Activated CD4-positive, alpha-beta T cell treated with anti-CD3 and anti-CD28 coated beads, Interleukin-2, amount 10 ng/mL, durations not matched to agents 24 days and 14 days (primary cell): Measurements from ENCODE around the gene CCNG2. TPM values are rescaled to one million over a fixed set of nuclear protein-coding genes. Genes with fewer than 3 reads are reported as not detected.

ENCODE experiments used
- DNase-seq: peaks from one replicate; pipeline ENCODE4 v3.0.0; 2022
- H3K27ac Mint-ChIP-seq: one replicate; pipeline ENCODE4 v1.8.0; 2022; ENCODE audit warnings: mild to moderate bottlenecking, mixed read lengths
- H3K27me3 Mint-ChIP-seq: one replicate; pipeline ENCODE4 v1.8.0; 2022; ENCODE audit warnings: mixed read lengths
- H3K36me3 Mint-ChIP-seq: one replicate; pipeline ENCODE4 v1.8.0; 2022; ENCODE audit warnings: low read depth, mild to moderate bottlenecking, mixed read lengths
- H3K4me1 Mint-ChIP-seq: one replicate; pipeline ENCODE4 v1.8.0; 2021; ENCODE audit warnings: mixed read lengths
- H3K4me3 Mint-ChIP-seq: one replicate; pipeline ENCODE4 v1.8.0; 2022; ENCODE audit warnings: mild to moderate bottlenecking, moderate library complexity, mixed read lengths
- H3K9me3 Mint-ChIP-seq: one replicate; pipeline ENCODE4 v1.8.0; 2021; ENCODE audit warnings: mixed read lengths
- intact Hi-C: fragments of 100-400 bp; cut with micrococcal nuclease; formaldehyde crosslinking; loops from one replicate; pipeline ENCODE4 v1.15.1; 2023
- total RNA-seq: library from RNA; stranded (reverse); gene quantifications from 2 replicates; pipeline ENCODE4 v1.2.3, GENCODE V29; 2022

CCNG2 gene
- 10.4 and 11.1 TPM in 2 replicates for total RNA-seq

DNA sequence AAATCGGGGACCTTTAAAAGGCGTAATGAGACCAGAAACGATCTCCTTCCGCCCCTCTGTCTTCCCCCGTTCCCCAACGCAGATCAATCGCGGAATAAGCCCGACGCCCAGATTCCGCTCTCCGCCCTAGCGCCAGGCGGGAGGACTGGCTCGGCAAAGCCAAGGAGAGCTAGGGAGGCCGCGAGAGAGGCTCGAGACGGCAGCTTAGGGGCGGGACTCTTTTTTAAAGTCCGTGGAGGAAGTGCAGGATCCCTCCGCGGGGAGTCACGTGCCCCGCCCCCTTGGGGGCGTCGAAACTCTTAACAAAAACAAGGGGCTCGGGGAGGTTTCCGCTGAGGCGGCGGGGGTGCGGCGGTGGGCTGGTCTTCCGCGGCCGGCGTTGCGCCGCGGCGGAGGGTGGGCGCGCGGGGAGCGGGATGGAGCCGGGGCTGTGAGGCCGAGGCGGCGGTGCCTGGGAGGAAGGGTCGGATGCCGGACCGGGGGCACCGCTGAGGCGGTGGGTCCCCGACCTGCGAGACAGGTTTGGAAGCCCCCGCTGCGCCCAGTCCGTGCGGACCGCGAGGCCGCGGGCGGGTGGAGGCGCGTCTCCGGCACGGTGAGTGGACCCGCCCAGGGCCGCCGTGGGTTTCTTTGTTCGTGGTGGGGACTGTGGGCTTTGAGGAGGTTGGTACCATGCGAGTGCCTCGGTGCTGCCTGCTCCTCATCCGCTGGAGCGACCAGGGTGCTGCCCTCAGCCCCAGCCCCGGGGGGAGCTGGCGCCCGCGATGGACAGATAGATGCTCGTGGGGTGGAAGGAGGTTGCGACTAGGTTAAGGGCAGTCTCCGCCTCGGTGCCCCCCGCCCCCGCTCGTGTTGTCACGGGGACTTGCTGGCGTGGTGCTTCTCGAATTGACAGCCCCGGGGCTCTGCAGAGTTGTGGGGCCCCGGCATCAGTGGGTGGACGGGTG, at the start of gene CCNG2:
TSS of gene CCNG2 (plus strand) at position 296 of the 947 bp plus-strand sequence. CDS start 1,326 bp downstream, outside the sequence.
- H3K36me3 Mint-ChIP-seq, result peaks cover 18% of the 10 kb centered on the region
- H3K27me3 Mint-ChIP-seq, result peaks cover 3% of the 10 kb centered on the region
- H3K4me3 Mint-ChIP-seq, result peak within 1 kb of the TSS; percentile 100
- peaks cover 34% of the 10 kb centered on the region for H3K4me1 Mint-ChIP-seq
- peak within 1 kb of the TSS; percentile 99 for H3K27ac Mint-ChIP-seq
- DNase-seq, result peak; percentile 96
- intact Hi-C loops, result loop anchor here (1.0 to 5.0 kb wide), 2 partner anchors 81 to 1010 kb away; partner anchors contain the start of gene NUP54
- H3K9me3 Mint-ChIP-seq, result no peaks in the 10 kb centered on the region

DNA sequence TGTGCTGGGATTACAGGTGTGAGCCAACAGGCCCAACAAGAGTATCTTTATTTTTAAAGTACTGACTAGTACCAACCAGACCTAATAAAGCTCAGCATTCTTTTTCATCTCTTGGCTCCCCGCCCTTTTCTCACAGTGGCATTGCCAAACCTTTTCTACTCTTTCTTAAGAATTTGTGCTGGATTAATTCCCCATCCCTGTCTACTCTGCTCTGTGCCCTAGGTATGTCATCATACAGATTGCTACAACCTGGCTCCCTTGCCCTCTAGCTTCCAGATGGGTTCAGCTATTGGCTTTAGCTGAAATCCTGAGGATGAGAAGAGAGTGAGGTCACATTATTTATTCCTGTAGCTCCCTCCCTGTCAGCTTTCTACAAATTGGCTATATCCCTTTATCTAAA, 46.3 kb upstream of the CCNG2 start:
- H3K4me1 Mint-ChIP-seq, result no peaks in the 10 kb centered on the region
- no peaks in the 10 kb centered on the region for H3K36me3 Mint-ChIP-seq
- no peak overlapping the region for H3K27ac Mint-ChIP-seq

DNA sequence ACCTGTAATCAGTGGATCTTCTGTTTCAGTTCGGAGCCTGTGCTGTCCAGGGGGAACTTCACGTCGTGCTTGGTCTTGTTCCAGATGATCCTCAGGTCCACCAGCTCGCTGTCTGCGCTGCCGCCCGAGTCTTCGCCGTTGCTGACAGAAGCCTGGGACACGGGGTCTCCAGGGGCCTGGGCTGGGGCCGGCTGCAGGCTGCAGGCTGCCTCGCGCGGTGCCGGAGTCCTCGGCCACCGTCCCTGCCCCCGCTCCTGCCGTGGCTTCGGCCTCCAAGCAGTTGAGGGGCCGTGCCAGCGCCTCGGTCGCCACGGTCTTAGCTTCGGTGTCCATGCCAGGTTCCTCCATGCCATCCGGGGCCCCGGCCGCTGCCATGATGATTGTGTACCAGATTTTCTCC, 43.9 kb upstream of the CCNG2 start:
- no peak for DNase-seq
- Mint-ChIP-seq H3K27ac (no peak overlapping the region), H3K4me3 (no peak overlapping the region), H3K36me3 (no peaks in the 10 kb centered on the region), H3K9me3 (peaks cover 3% of the 10 kb centered on the region), H3K27me3 (peaks cover 14% of the 10 kb centered on the region), H3K4me1 (no peaks in the 10 kb centered on the region)
- intact Hi-C loops, result no loop called here

More for the DNA sequence above, 46.3 kb upstream of the CCNG2 start:
- H3K9me3 Mint-ChIP-seq, result peaks cover 3% of the 10 kb centered on the region
- no peak for DNase-seq
- intact Hi-C loops, result no loop called here
- peaks cover 28% of the 10 kb centered on the region for H3K27me3 Mint-ChIP-seq
- no peak overlapping the region for H3K4me3 Mint-ChIP-seq

- no peak for DNase-seq
- no peaks in the 10 kb centered on the region for H3K4me1 Mint-ChIP-seq
- intact Hi-C loops, result no loop called here
These were observed 39.3 kb upstream of the CCNG2 start for GRCh38 chr4:77117721-77118120.

DNA sequence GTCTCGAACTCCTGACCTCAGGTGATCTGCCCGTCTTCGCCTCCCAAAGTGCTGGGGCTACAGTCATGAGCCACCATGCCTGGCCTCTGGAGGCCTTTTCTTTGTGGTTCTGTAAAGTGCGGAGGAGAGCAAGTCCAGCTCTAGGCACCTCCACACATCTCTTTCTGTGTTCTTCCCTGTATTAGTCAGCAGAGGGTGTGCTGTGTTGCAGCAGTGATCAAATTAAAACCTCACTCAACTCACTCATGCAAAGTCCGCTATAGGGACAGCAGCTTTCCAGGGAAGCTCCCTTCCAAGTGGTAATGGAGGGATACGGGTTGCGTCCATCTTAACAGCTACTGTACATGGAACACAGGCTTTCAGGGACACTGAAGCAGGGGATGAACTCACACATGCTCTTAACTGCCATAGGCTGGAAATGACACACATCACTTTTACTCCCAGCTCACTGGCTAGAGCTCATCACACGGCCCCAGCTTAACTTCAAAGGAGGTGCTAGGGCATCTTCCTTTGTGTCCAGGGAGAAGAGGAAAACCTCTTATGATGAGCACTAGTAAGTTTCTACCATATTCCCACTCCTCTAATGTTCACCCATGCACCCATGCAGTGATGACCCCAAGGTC, 36.0 kb upstream of the CCNG2 start:
- intact Hi-C loops, result no loop called here
- no peak for DNase-seq
- Mint-ChIP-seq H3K4me1 (no peaks in the 10 kb centered on the region), H3K4me3 (no peak overlapping the region), H3K27ac (no peak overlapping the region), H3K27me3 (peaks cover 23% of the 10 kb centered on the region), H3K9me3 (no peaks in the 10 kb centered on the region), H3K36me3 (no peaks in the 10 kb centered on the region)

More at GRCh38 chr4:77117721-77118120, 39.3 kb upstream of the CCNG2 start:
- H3K27ac Mint-ChIP-seq, result no peak overlapping the region
- H3K4me3 Mint-ChIP-seq, result no peak overlapping the region
- no peaks in the 10 kb centered on the region for H3K36me3 Mint-ChIP-seq
- H3K27me3 Mint-ChIP-seq, result peaks cover 19% of the 10 kb centered on the region
- peaks cover 3% of the 10 kb centered on the region for H3K9me3 Mint-ChIP-seq

DNA sequence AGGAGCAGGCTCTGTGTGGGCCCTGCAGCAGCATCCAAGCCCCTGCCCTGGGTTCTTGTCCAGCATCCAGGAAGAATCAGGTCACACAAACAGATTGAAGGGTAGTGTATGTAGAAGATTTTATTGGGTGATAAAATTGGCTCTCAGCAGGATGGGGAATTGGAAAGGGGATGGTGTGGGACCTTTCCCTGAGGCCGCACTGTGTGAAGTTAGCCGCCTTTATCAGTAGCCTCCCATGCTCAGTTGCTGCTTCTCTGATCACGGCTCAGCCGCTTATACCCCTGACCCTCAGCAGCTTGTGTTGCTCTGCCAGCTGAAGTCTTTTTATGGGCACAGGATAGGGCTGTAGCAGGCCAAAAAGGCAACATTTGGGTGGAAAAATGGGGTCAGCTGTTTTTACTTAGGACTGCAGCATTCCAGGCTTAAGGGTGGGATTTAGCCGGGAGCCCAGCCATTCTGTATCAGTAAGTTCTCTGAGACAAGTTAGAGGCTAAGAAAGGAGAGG, 35.2 kb upstream of the CCNG2 start:
- intact Hi-C loops, result no loop called here
- Mint-ChIP-seq H3K9me3 (no peaks in the 10 kb centered on the region), H3K4me1 (no peaks in the 10 kb centered on the region), H3K36me3 (no peaks in the 10 kb centered on the region), H3K27me3 (peaks cover 23% of the 10 kb centered on the region), H3K27ac (no peak overlapping the region), H3K4me3 (no peak overlapping the region)
- DNase-seq, result no peak

GRCh38 chr4:77122656-77123055, 34.4 kb upstream of the CCNG2 start:
- H3K9me3 Mint-ChIP-seq, result no peaks in the 10 kb centered on the region
- H3K4me1 Mint-ChIP-seq, result peaks cover 3% of the 10 kb centered on the region
- peaks cover 23% of the 10 kb centered on the region for H3K27me3 Mint-ChIP-seq
- H3K36me3 Mint-ChIP-seq, result no peaks in the 10 kb centered on the region
- no peak overlapping the region for H3K4me3 Mint-ChIP-seq
- intact Hi-C loops, result no loop called here
- H3K27ac Mint-ChIP-seq, result no peak overlapping the region
- DNase-seq, result no peak

DNA sequence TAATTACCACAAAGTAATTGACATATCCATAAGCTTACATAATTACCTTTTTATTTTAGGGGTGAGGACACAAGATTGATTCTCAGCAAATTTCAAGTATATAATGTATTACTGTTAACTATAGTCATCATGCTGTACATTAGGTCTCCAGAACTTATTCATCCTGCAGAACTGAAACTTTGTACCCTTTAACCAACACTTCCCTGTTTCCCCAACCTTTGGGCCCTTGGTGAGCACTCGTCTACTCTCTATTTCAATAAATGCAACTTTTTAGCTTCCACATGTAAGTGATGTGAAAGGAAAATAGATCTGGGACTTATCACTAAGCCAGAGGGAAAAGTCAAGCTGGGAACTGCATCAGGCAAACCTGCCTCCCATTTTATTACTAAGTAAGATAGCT, 33.6 kb upstream of the CCNG2 start:
- Mint-ChIP-seq H3K27ac (no peak overlapping the region), H3K4me1 (peaks cover 3% of the 10 kb centered on the region), H3K4me3 (no peak overlapping the region), H3K9me3 (no peaks in the 10 kb centered on the region), H3K27me3 (peaks cover 24% of the 10 kb centered on the region), H3K36me3 (no peaks in the 10 kb centered on the region)
- intact Hi-C loops, result no loop called here
- no peak for DNase-seq

GRCh38 chr4:77124576-77124975, 32.4 kb upstream of the CCNG2 start:
- H3K27me3 Mint-ChIP-seq, result peaks cover 22% of the 10 kb centered on the region
- H3K36me3 Mint-ChIP-seq, result no peaks in the 10 kb centered on the region
- no peak overlapping the region for H3K27ac Mint-ChIP-seq
- peaks cover 3% of the 10 kb centered on the region for H3K9me3 Mint-ChIP-seq
- intact Hi-C loops, result no loop called here
- no peak for DNase-seq
- no peak overlapping the region for H3K4me3 Mint-ChIP-seq
- H3K4me1 Mint-ChIP-seq, result peaks cover 3% of the 10 kb centered on the region

DNA sequence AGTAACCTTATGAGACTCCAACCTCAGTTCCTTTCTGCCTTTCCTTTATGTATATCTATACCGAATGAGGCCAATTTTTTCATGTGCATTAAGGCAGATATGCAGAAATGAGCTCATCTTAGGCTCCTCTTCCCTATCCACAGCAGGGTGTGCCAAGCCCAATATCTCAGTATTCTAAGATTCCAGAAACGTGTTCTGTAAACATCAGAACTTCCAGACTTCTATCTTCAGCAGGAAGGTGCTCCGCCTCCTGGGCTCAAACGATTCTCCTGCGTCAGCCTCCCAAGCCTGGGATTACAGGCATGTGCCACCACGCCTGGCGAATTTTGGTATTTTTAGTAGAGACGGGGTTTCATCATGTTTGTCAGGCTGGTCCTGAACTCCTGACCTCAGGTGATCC, 31.0 kb upstream of the CCNG2 start:
- intact Hi-C loops, result no loop called here
- H3K27ac Mint-ChIP-seq, result no peak overlapping the region
- no peaks in the 10 kb centered on the region for H3K36me3 Mint-ChIP-seq
- H3K4me1 Mint-ChIP-seq, result peaks cover 3% of the 10 kb centered on the region
- peaks cover 3% of the 10 kb centered on the region for H3K9me3 Mint-ChIP-seq
- H3K27me3 Mint-ChIP-seq, result peaks cover 19% of the 10 kb centered on the region
- no peak overlapping the region for H3K4me3 Mint-ChIP-seq
- no peak for DNase-seq

- Mint-ChIP-seq H3K4me3 (no peak overlapping the region), H3K27ac (no peak overlapping the region), H3K27me3 (peaks cover 23% of the 10 kb centered on the region), H3K4me1 (peaks cover 3% of the 10 kb centered on the region), H3K9me3 (peaks cover 3% of the 10 kb centered on the region), H3K36me3 (no peaks in the 10 kb centered on the region)
- intact Hi-C loops, result no loop called here
- no peak for DNase-seq
These were observed 30.2 kb upstream of the CCNG2 start for GRCh38 chr4:77126809-77127208.

DNA sequence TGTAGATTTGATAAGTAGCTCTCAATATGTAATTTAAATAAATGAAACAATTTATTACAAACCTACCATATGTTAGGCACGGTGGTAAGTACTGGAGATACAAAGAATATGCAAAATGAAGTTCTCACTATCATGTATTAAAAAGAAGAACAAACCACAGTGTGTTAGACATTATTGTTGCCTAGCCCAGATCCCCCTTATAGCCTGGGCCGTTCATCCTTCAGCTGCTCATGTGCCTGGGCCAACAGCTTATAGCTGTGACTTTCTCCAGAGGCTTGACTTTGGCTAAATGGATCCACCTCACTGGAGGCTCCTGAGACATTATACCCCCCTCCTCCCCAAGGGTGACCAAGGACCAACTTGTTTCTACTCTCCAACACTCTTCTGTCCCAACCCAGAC, 29.8 kb upstream of the CCNG2 start:
- Mint-ChIP-seq H3K36me3 (no peaks in the 10 kb centered on the region), H3K27me3 (peaks cover 27% of the 10 kb centered on the region), H3K4me3 (no peak overlapping the region), H3K27ac (no peak overlapping the region), H3K4me1 (peaks cover 3% of the 10 kb centered on the region), H3K9me3 (peaks cover 3% of the 10 kb centered on the region)
- no peak for DNase-seq
- intact Hi-C loops, result no loop called here

DNA sequence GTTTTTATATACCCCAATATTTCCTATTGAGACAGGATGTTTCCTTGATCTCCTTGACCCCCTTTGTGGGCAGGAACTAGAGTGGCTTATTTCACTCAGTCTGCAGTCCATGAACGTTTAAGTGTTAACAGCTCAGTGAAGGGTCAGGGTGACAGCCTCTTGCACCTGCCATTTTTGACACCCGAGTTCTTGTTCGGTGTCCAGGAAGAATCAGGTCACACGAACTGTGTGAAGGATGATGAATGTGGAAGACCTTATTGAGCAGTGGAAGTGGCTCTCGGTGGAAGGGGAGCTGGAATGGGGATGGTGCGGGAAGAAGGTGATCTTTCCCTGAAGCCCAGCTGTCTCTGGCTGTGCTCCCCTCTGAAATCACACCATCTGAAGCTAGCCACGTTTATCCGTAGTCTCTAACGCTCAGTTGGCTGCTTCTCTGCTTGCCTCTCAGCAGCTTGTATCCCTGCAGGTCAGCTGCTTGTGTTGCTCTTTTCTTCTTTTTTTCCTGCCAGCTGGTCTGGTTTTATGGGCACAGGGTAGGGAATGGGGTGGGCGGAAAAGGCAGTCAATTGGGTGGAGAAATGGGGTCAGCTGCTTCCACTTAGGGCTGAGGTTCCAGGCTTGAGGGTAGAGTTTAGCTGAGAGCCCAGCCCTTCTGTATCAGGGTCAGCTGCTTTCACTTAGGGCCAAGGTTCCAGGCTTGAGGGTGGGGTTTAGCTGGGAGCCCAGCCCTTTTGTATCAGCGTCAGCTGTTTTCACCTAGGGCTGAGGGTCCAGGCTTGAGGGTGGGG, 29.0 kb upstream of the CCNG2 start:
- H3K4me3 Mint-ChIP-seq, result no peak overlapping the region

More for the DNA sequence above, 29.0 kb upstream of the CCNG2 start:
- H3K27me3 Mint-ChIP-seq, result peaks cover 24% of the 10 kb centered on the region
- peaks cover 3% of the 10 kb centered on the region for H3K4me1 Mint-ChIP-seq
- H3K36me3 Mint-ChIP-seq, result no peaks in the 10 kb centered on the region
- intact Hi-C loops, result no loop called here
- DNase-seq, result no peak
- H3K27ac Mint-ChIP-seq, result no peak overlapping the region
- peaks cover 3% of the 10 kb centered on the region for H3K9me3 Mint-ChIP-seq
